Cortex of kidney (tissue), 1 donor: ENCODE data around the gene LRRC8E.
A peak's percentile ranks its signal among the peaks of the same experiment; 100 is the strongest.
"Not testable (repeated sequence)": the region's sequence is repeated elsewhere in the genome, so short reads cannot be mapped to it uniquely, and the experiment has no call there.

Experiments used
- DNase-seq: peaks from one replicate; lab custom pipeline; 2025; lab: John Stamatoyannopoulos, UW

Gene LRRC8E

GRCh38 chr19:7887408-7888144 is 734 bp upstream of the LRRC8E start:
- no peak for DNase-seq

- DNase-seq, result no peak
Measured at GRCh38 chr19:7888826-7889217, 512 bp downstream of the LRRC8E start.

DNA sequence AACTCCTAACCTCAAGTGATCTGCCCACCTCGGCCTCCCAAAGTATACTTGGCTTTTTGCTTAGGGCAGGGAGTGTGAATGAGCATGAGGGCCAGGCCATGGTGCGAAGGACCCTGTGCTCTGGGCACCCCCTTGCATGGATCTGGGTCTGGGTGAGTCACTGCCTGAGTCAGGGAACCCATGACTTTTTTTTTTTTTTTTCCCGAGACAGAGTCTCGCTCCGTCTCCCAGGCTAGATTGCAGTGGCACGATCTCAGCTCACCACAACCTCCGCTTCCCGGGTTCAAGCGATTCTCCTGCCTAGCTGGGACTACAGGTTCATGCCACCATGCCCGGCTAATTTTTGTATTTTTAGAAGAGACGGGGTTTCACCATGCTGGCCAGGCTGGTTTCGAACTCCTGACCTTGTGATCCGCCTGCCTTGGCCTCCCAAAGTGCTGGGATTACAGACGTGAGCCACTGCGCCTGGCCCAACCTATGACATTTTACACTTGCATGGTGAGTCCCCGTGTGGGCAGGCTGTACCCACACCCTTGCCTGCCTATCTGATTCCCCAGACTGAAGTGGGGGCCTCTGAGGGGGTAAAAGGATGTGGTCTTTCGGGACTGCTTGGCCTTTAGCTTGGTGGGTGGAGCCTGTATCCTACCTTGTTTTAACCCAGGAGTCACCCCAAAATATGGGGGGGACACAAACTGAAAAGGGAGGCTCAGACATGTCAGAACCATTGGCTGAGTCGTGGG is 5.2 kb downstream of the LRRC8E start:
- DNase-seq, result not testable (repeated sequence)

DNA sequence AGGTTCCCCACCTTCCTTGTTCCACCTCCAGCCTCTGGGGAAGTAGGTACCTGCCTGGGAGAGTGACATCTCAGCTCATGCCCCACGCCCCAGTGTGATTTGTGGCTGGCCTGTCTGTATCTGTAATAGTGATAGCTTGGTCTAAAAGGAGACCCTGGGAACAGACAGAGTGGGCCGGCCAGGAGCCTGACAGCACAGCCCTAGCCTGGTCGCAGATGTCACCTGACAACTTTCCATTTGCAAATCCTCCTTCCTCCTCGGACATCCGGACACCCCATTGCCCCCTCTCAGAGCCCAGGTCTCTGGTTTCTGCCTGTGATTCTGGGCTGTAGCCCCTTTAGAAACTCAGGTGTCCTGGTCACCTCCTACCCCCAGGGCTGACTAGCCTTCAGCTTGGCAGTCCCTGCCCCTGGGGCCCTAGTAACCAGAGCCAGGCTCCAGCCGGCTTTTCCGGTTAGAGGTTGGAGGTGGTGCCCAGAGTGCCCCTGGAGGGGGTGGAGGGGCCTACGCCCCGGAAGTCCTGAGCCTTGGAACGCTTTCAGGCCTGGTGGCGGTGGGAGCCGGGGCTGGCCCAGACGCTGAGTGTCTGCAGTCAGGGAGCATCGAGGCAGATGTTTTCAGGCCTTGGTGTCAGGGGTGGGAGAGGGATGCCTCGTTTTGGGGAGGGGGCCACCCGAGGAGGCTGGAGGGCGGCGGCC is 6.5 kb downstream of the LRRC8E start:
- DNase-seq, result no peak

DNA sequence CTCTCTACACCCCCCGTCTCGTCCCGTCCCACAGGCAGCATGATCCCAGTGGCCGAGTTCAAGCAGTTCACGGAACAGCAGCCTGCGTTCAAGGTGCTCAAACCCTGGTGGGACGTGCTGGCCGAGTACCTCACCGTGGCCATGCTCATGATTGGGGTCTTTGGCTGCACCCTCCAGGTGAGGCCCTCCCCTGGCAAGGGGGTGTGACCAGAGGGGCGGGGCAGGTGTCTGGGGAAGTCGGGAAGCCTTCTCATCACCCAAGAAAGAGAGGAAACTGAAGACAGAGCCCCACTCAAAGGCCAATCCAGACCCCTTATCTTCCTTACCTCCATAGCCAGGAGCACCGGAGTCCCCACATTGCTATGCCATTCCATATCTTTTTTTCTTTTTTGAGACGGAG is 7.3 kb downstream of the LRRC8E start:
- no peak for DNase-seq

- DNase-seq, result no peak
Measured at GRCh38 chr19:7897292-7897691, 9.0 kb downstream of the LRRC8E start.

GRCh38 chr19:7898967-7899366 is 10.7 kb downstream of the LRRC8E start:
- no peak for DNase-seq

- no peak for DNase-seq
Measured at GRCh38 chr19:7899751-7900378, 11.6 kb downstream of the LRRC8E start.

DNA sequence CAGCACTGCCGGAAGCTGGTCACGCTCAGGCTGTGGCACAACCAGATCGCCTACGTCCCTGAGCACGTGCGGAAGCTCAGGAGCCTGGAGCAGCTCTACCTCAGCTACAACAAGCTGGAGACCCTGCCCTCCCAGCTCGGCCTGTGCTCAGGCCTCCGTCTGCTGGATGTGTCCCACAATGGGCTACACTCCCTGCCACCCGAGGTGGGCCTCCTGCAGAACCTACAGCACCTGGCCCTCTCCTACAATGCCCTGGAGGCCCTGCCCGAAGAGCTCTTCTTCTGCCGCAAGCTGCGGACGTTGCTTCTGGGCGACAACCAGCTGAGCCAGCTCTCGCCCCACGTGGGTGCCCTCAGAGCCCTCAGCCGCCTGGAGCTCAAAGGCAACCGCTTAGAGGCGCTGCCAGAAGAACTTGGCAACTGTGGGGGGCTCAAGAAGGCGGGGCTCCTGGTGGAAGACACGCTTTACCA is 12.1 kb downstream of the LRRC8E start:
- no peak for DNase-seq

DNA sequence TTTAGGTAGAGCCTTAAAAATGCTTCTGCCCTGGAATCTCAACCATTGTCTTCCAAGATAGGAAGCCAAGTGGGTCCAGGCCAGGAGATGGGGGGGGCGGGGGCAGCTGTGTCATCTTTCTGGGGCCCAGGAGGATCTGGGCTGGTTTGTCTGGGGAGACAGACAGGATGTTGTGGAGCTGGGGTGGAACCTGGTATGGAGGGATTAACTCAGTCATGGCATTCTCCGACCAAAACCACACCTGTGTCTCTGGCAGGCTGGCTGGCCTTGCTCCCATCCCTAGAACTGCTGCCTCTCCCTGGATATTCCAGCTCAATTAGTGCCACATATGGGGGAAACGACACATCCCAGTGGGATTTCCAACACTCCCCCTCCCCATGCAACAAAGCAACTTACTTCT is 12.6 kb downstream of the LRRC8E start:
- DNase-seq, result no peak

- no peak for DNase-seq
Measured at GRCh38 chr19:7901337-7901736, 13.0 kb downstream of the LRRC8E start.

GRCh38 chr19:7902796-7903243 is 14.5 kb downstream of the LRRC8E start:
- no peak for DNase-seq

DNA sequence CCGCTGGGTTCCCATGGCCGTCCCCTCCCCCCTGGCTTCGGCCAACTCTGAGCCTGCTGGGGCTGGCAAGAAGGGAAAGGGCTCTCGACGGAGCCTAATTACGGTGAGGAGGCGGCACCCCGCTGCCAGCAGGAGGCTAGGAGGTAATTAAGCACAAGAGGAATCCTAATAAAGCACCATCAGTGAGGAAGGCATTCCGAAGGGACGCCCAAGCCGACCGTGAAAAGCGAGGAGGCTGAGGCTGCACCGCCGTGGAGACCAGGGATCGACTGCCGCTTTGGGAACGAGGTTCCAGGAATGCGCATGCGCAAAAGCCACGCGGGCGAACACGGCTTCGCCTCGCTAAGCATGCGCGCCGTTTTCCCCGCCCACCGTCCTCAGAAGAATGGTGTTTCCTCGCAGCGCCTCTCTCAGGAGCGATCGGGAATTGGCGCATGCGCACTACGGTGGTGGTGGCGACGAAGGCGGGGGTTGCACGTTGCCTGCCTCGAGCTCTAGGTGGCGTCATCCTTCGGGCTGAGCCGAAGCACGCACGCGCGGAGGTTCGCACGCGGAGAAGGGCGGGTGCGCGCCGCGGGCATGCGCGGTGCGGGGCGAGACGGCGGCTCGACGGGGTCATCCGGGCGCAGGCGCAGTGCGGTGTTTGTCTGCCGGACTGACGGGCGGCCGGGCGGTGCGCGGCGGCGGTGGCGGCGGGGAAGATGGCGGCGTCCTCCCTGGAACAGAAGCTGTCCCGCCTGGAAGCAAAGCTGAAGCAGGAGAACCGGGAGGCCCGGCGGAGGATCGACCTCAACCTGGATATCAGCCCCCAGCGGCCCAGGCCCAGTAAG is 15.1 kb downstream of the LRRC8E start, which contains the start of gene MAP2K7:
MAP2K7 (plus strand) TSS at position 634 of the 830 bp plus-strand sequence; CDS start at position 702, 68 bp downstream.
- peak; percentile 96 for DNase-seq

DNA sequence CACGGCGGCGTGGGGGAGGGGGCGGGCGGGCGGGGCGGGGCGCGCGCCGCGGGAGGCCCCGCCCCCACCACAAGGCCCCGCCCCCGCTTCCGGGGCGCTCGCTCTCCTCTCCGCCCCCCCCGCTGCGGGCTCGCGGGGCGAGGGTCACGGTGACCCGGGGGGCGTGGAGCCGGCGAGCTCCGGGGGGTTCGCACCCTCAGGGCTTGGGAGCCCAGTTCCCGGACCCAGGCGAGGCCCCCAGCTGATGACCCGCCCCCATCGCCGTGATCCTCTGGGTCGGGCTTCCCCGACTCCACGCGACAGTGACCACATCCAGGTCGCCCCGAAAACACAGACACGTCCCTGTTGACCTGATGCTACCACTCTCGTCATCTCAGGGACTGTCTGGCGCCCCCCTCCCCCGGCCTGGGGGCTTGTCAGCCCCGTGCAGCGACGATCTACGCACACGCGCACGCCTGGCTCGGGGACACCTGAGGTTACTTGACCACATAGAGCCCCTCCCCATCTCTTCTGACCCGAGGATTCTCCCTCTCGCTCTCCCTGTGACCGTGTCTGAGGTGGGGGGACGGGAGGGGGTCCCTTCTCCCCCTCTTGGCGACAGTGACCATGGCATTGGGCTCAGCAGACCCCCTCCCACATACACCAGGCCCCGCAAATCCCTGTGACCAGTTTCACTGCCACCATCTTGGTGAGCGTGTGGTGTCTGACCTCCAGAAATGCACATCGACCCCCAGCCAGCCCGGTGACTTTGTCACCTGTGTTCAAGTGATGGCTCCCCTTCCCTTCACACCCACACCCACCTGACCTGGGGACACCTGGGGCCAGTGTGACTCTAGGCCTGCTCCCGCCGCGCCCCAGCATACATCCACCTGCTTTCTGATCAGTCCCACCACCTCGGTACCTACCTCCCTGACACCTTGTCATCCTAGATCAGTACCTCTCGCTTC is 16.0 kb downstream of the LRRC8E start:
- DNase-seq, result no peak

GRCh38 chr19:7905268-7905667 is 17.0 kb downstream of the LRRC8E start:
- DNase-seq, result no peak

DNA sequence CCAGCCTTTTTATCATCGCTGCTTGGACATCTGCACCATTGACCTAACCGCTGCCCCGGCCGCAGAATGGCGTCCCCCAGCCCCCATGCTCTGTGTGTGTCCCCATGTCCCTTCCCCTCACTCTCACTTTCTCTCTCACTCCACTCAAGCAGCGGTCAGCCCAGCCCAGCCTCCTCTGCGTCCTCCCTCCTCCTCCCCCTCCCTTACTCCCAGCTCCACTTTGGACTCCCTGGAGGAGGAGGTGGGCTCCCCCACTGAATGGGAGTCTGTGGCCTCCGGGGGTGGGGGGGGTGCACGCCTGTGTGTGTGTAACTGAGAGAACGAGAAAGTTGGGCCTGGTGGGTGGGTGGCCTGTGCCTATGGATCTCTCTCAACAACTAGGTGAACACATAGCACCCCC is 17.5 kb downstream of the LRRC8E start:
- no peak for DNase-seq

- no peak for DNase-seq
Measured at GRCh38 chr19:7907122-7907521, 18.8 kb downstream of the LRRC8E start.

DNA sequence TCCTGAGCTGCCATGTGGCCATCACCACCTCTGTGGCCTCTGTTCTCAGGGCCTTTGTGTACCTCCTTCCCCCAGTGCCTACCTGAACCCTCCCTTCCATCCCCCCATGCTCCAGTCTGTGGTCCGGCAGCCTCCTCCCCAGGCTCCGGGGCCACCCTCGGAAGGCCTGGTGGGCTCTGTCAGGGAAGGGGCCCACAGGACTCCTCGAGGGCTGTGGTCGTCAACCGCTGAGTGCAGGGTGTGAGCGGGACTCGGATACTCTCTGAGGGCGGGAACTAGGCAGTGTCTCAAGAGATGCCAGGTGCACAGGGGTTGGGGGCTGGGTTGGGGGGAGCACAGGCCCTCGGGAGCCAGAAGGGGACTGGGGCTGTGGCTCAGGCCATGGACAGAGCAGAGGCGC is 19.2 kb downstream of the LRRC8E start:
- DNase-seq, result no peak

GRCh38 chr19:7908078-7908699 is 19.9 kb downstream of the LRRC8E start:
- DNase-seq, result no peak
